ENCODE results near the gene INPP4B.

DNA sequence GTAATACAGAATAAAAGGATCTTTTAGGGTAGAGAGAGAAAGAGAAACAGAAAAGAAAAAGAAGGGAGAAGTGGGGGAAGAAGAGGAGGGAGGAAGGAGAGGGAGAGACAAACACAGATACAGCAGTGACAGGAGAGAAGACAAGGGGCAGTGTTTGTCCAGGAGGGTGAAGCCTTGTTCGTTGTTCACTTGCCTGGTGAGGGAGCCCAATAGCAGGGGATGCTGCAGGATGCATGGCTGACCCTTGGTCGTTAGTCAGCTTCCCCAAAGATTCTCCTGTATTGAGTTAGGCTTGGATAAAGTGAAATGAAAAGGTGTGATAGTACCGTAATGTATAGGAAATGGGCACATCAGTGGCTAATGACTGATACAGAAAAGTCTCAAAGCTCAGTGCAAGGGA, 806.1 kb downstream of the INPP4B start:
- TF ChIP-seq POLR2A (IDR thresholded peaks at IDR 0.05), result no peak
- TF ChIP-seq, protein P1, sequence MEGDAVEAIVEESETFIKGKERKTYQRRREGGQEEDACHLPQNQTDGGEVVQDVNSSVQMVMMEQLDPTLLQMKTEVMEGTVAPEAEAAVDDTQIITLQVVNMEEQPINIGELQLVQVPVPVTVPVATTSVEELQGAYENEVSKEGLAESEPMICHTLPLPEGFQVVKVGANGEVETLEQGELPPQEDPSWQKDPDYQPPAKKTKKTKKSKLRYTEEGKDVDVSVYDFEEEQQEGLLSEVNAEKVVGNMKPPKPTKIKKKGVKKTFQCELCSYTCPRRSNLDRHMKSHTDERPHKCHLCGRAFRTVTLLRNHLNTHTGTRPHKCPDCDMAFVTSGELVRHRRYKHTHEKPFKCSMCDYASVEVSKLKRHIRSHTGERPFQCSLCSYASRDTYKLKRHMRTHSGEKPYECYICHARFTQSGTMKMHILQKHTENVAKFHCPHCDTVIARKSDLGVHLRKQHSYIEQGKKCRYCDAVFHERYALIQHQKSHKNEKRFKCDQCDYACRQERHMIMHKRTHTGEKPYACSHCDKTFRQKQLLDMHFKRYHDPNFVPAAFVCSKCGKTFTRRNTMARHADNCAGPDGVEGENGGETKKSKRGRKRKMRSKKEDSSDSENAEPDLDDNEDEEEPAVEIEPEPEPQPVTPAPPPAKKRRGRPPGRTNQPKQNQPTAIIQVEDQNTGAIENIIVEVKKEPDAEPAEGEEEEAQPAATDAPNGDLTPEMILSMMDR (IDR thresholded peaks at IDR 0.05), result no peak

Data from Peyer's patch (tissue), 4 donors.